Osteoblast (primary cell): ENCODE data around the gene SLC25A21. TPM values are rescaled to one million over a fixed set of nuclear protein-coding genes. Genes with fewer than 3 reads are reported as not detected.

ENCODE experiments used
- DNase-seq: peaks from one replicate; pipeline ENCODE4 v3.0.0; 2011; ENCODE audit warnings: low spot score, mixed read lengths; ENCODE audit not compliant: insufficient read length; ENCODE audit errors: missing footprints
- H2AFZ ChIP-seq: 2 replicates; pipeline ENCODE4 v1.6.0; 2011; ENCODE audit warnings: mild to moderate bottlenecking, low read length
- H3K27ac ChIP-seq: 2 replicates; pipeline ENCODE4 v1.5.1; 2011; ENCODE audit warnings: mild to moderate bottlenecking, low read depth, low read length, moderate library complexity
- H3K27me3 ChIP-seq: 2 replicates; pipeline ENCODE4 v1.6.0; 2012; ENCODE audit warnings: mild to moderate bottlenecking, control low read depth, inconsistent platforms, low read length, moderate library complexity; ENCODE audit not compliant: insufficient read depth
- H3K36me3 ChIP-seq: 2 replicates; pipeline ENCODE4 v1.5.1; 2011; ENCODE audit warnings: mild to moderate bottlenecking, low read length, control low read depth, moderate library complexity; ENCODE audit not compliant: insufficient read depth
- H3K4me1 ChIP-seq: 2 replicates; pipeline ENCODE4 v1.5.1; 2011; ENCODE audit warnings: mild to moderate bottlenecking, low read length, control low read depth, moderate library complexity; ENCODE audit not compliant: insufficient read depth
- H3K4me2 ChIP-seq: 2 replicates; pipeline ENCODE4 v1.6.0; 2011; ENCODE audit warnings: mild to moderate bottlenecking, low read length; ENCODE audit not compliant: insufficient read depth
- H3K4me3 ChIP-seq: fragments of 200-600 bp; sonication (generic); 3 replicates; pipeline ENCODE4 v1.5.1; 2012; ENCODE audit warnings: mild to moderate bottlenecking, low read length, inconsistent platforms; ENCODE audit not compliant: insufficient read depth
- H3K79me2 ChIP-seq: 2 replicates; pipeline ENCODE4 v1.6.0; 2012; ENCODE audit warnings: mild to moderate bottlenecking, low read length, control low read depth, inconsistent platforms; ENCODE audit not compliant: insufficient read depth
- H3K9me3 ChIP-seq: 2 replicates; pipeline ENCODE4 v1.5.1; 2011; ENCODE audit warnings: low read depth, low read length, control low read depth
- H4K20me1 ChIP-seq: 2 replicates; pipeline ENCODE4 v1.6.0; 2012; ENCODE audit warnings: mild to moderate bottlenecking, low read length, control low read depth; ENCODE audit not compliant: insufficient read depth
- total RNA-seq: library from RNA; depleted of rRNA; stranded (reverse); fragments of >200 nt; gene quantifications from 2 replicates; pipeline ENCODE4 v1.2.3, GENCODE V29; 2012
- TF ChIP-seq, protein P1 (sequence below): IDR thresholded peaks from 2 replicates; pipeline ENCODE4 v1.5.1; 2011; ENCODE audit warnings: mild to moderate bottlenecking, low read depth, low read length, moderate library complexity; ENCODE audit errors: extremely low read depth

Gene SLC25A21
- total RNA-seq, 1 donor: 0.72 TPM

DNA sequence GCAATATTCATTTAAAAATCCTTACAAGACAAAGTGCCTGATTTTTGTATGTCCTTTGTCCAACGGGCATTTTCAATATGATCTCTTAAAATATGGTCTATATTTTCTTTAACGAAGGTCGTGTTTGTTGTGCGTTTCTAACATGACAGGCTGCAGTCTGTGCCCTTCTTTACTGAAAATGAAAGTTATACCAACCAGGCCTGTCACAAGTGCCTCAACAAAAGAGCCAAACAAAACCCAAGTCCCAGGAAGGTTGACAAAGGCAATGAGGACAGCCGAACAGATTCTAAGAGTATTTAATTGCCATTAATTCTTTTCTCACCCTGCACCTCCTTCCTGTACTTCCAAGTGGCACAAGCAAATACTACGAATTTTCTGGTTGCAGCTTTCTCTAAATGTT, 496.8 kb downstream of the SLC25A21 start:
- Histone ChIP-seq H3K27ac (no peak overlapping the region), H2AFZ (no peak overlapping the region), H3K36me3 (no peaks in the 10 kb centered on the region), H3K4me2 (no peak overlapping the region), H3K9me3 (no peaks in the 10 kb centered on the region), H4K20me1 (no peaks in the 10 kb centered on the region), H3K79me2 (no peaks in the 10 kb centered on the region), H3K4me3 (no peak overlapping the region), H3K4me1 (no peaks in the 10 kb centered on the region), H3K27me3 (no peaks in the 10 kb centered on the region)
- TF ChIP-seq, protein P1, sequence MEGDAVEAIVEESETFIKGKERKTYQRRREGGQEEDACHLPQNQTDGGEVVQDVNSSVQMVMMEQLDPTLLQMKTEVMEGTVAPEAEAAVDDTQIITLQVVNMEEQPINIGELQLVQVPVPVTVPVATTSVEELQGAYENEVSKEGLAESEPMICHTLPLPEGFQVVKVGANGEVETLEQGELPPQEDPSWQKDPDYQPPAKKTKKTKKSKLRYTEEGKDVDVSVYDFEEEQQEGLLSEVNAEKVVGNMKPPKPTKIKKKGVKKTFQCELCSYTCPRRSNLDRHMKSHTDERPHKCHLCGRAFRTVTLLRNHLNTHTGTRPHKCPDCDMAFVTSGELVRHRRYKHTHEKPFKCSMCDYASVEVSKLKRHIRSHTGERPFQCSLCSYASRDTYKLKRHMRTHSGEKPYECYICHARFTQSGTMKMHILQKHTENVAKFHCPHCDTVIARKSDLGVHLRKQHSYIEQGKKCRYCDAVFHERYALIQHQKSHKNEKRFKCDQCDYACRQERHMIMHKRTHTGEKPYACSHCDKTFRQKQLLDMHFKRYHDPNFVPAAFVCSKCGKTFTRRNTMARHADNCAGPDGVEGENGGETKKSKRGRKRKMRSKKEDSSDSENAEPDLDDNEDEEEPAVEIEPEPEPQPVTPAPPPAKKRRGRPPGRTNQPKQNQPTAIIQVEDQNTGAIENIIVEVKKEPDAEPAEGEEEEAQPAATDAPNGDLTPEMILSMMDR: no peak
- DNase-seq: no peak

DNA sequence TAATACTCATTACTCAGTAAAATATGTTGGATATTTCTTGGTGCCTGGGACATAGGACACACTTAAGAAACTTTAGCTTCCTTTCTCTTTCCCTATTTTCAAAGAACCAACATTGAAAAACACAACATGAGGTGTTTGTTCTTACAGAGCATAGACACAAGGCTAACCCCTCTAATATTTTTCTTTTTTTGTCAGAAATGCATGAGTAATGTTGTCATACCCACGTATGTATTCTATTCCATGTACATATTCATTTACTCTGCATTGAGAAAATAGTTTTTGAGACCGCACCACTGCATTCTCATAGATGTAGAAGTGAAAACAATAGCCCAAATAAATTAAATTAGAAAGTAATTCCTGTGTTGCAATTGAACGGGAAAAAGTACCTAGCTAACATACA, 497.7 kb downstream of the SLC25A21 start:
- H2AFZ ChIP-seq: no peak overlapping the region

DNA sequence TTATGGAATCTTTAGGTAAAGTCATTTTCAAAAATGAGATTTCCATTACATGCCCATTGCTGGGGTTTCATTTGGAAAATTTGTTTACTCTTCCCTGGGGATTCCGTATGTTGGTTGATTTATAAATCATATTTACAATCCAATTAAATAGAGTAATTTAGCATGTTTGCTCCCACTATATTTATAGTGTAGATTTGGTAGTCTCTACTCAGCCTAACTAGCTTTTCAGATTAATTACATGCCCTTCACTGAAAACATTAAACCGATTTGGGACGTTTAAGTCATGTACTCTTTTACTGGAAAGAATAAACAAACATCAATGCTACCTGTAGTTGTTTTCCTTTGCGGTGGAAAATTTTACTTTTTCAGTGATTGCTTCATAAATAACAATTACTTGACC, 500.3 kb downstream of the SLC25A21 start:
- Histone ChIP-seq H3K27me3 (no peaks in the 10 kb centered on the region), H3K4me2 (no peak overlapping the region), H2AFZ (no peak overlapping the region), H3K27ac (no peak overlapping the region), H3K4me3 (no peak overlapping the region), H3K36me3 (no peaks in the 10 kb centered on the region), H3K9me3 (no peaks in the 10 kb centered on the region), H3K79me2 (no peaks in the 10 kb centered on the region), H3K4me1 (no peaks in the 10 kb centered on the region), H4K20me1 (no peaks in the 10 kb centered on the region)
- DNase-seq: no peak
- TF ChIP-seq, protein P1: no peak

More for the DNA sequence above, 497.7 kb downstream of the SLC25A21 start:
- no peak overlapping the region for H3K4me3 ChIP-seq
- H3K4me2 ChIP-seq: no peak overlapping the region
- H3K79me2 ChIP-seq: no peaks in the 10 kb centered on the region
- H3K9me3 ChIP-seq: no peaks in the 10 kb centered on the region
- TF ChIP-seq, protein P1: no peak
- H3K27ac ChIP-seq: no peak overlapping the region
- DNase-seq: no peak
- no peaks in the 10 kb centered on the region for H4K20me1 ChIP-seq
- H3K27me3 ChIP-seq: no peaks in the 10 kb centered on the region
- no peaks in the 10 kb centered on the region for H3K36me3 ChIP-seq
- H3K4me1 ChIP-seq: no peaks in the 10 kb centered on the region

DNA sequence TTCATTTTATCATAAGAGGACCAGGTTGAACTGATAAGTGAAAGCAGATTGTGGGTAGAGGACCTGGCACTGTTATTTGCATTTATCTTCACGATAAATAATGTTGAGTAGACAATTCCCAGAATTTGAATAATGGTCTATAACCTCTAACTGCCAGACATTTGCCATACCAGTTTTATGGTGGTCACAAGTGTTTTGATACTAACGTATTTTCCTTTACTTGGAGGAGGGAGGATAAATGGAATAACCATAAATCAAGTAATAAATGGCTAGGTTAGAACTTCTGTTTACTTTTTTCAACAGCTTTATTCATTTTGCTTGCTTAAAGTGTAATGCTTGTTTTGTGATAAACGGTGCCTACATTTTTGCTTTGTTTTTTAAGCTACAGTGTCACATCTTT, 501.3 kb downstream of the SLC25A21 start:
- H3K36me3 ChIP-seq: no peaks in the 10 kb centered on the region

More for the DNA sequence above, 501.3 kb downstream of the SLC25A21 start:
- Histone ChIP-seq H3K9me3 (no peaks in the 10 kb centered on the region), H3K79me2 (no peaks in the 10 kb centered on the region), H3K27ac (no peak overlapping the region), H2AFZ (no peak overlapping the region), H3K4me3 (no peak overlapping the region), H3K4me1 (no peaks in the 10 kb centered on the region), H4K20me1 (no peaks in the 10 kb centered on the region), H3K4me2 (no peak overlapping the region), H3K27me3 (no peaks in the 10 kb centered on the region)
- DNase-seq: no peak
- TF ChIP-seq, protein P1: no peak
